DMS114 treated with DMSO at 0.1 percent for 48 hours (cell line): ENCODE results near the gene IGFBP6.

Experiments used
- DNase-seq: peaks from one replicate; lab custom pipeline; 2025; ENCODE audit not compliant: unreplicated experiment; lab: John Stamatoyannopoulos, UW

The IGFBP6 gene

DNA sequence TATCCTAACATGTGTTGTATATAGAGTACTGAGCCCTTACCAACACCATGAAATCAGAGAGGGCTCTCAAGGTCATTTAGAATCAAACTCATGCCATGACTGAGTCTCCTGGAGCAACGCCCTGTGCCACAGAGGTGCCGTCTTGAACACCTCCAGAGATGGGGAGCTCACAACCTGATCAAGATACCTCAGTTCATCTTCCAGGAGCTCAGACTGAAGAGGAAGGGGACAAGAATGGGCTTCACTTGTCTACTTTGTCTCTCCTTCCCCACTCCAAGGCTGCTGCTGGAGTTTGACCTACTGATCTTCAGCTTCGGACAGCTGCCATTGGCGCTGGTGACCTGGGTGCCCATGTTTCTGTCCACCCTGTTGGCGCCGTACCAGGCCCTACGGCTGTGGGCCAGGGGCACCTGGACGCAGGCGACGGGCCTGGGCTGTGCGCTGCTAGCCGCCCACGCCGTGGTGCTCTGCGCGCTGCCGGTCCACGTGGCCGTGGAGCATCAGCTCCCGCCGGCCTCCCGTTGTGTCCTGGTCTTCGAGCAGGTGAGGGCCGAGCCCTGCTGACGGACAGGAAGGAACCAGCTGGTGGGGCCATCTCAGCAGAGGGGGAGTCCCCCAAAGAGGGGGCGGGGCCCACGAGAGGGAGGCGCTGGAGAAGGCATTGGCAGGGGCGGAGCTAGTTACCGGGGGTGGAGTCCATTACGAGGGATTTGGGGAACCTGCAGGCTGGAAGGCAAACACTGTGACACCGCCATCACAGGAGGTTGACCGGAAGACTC, 17.8 kb downstream of the IGFBP6 start:
- DNase-seq: no peak

DNA sequence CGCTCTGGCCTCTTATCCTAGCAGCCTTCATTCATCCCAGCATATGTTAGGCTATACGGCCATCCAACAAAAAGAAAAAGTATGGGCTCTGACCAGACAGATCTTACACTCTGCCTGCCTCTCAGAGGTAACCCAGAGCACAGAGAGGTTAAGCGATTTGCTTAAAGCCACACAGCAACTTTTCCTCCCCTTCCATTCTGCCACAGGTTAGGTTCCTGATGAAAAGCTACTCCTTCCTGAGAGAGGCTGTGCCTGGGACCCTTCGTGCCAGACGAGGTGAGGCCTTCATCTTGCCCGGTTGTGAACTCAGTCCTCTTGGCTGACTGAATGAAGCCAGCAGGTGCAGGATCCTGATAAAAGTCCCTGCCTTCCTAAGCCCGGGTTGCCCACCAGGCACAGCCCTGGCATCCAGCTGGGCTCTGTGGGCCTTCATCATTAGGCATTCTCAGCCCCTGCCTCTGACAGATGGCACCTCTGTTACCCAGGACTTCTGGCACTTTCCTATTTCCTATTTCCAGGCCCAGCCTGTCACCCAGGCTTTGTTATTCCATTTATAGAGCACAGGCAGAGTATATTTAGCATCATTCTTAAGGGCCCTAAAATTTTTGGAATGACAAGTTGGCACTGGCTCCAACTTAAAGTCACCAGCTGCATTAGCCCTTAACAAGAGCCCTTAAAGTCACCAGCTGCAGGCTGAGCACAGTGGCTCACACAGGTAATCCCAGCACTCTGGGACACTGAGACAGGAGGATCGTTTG, 18.6 kb downstream of the IGFBP6 start:
- DNase-seq: no peak

DNA sequence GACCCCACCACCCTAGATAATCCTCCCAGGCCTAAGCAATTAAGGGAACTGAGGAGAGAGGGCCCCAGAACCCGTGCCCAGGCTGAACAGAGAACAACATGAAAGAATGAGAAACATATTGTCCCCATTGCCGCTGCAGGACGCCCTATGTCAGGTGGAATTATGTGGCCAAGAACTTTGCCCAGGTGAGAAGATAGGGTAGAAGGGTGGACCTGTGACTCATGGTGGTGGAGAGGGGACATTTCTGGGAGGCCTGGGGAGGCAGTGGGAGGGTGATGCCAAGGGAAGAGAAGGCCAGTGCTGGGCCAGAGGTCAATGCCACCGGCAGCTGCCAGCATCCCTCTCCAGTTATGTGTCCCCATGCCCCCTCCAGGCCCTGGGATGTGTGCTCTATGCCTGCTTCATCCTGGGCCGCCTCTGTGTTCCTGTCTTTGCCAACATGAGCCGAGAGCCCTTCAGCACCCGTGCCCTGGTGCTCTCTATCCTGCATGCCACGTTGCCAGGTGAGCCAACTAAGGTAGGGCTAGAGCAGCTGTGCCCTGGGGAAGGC, 21.4 kb downstream of the IGFBP6 start:
- no peak for DNase-seq

DNA sequence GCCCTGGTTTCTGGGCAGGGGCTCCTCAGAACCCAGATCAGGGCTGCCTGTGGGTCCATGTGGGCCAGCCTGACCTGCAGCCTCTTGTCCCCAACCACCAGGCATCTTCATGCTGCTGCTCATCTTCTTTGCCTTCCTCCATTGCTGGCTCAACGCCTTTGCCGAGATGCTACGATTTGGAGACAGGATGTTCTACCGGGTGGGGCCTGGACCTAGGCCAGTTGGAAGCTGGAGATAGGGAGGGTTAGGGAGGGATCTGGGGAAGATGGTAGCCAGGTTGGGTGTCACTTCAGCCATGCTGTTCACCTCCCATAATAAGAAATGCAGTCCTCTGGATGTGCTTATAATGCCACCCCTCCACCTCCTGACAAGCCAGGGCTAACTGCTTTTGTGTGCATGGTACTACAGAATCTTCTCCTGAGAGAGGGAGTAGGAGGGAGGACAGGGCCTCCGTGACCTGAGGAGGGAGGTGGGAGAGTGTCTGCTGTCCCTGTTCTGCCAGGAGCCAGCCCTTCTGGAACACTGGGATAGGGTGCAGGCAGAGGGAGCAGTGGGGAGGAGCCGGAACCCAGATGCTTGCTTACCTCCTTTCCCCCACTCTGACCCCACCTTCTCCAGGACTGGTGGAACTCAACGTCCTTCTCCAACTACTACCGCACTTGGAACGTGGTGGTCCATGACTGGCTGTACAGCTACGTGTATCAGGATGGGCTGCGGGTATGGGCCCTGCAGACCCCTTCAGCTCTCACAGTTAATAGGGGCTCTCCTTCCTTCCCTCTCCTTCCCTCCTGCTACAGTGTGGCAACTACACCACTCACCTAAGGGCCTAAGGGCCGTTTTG, 23.4 kb downstream of the IGFBP6 start:
- DNase-seq: no peak

GRCh38 chr12:53122961-53123468, 25.5 kb downstream of the IGFBP6 start:
- no peak for DNase-seq

GRCh38 chr12:53123578-53124351, 26.3 kb downstream of the IGFBP6 start:
- no peak for DNase-seq

GRCh38 chr12:53124352-53124723, 26.9 kb downstream of the IGFBP6 start:
- no peak for DNase-seq

DNA sequence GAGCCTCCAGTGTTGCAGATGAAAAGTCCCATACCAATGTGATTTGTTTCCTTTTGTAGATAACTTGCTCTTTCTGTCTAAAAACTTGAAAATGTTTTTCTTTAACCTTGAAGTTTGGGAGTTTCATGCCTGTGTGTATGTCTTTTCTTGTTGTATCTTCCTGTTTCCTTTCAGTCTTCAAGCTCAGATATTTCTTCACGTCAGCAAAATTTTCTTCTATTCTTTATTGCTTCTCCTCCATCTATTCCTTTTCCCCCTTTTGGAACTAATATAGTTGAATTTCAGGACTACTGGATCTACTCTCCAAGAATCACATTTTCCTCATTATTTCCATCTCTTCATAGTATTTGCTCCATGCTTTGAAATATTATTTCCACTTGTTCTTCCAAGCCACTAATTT, 29.7 kb downstream of the IGFBP6 start:
- DNase-seq: no peak

DNA sequence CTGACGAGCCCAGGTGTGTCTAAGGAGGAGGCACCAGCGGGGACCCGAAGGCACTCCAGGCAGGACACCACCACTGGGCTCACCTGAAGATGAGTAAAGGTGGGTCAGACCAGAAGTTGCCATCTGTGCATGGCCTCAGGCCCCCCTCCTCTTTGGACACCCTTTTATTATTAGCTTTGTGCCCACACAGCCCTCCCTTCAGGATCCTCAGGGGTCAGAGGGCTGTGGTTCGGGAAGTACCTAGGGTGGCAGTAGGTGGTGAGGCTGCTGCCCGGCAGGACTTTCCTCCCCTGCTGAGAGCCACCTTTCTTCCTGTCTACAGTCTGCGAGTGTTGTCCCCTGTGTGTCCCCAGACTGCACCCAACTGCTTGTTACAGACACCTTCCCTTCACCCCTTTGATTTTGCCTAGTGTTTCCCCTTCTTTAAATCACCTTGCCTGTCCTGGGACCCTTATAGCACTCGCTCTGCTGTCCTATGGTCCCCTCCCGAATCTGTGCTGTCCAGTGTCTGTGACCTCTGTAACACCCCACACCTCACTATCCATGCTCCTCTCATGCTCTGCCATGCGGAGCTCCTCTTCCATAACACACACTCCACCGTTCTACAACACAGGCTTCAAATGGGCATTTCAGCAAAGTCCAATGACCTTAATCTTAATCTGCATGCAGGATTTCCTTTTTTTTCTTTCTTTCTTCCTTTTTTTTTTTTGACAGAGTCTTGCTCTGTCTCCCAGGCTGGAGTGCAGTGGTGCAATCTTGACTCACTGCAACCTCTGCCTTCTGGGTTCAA, 31.5 kb downstream of the IGFBP6 start:
- DNase-seq: no peak

GRCh38 chr12:53131844-53132243, 34.4 kb downstream of the IGFBP6 start:
- DNase-seq: no peak

DNA sequence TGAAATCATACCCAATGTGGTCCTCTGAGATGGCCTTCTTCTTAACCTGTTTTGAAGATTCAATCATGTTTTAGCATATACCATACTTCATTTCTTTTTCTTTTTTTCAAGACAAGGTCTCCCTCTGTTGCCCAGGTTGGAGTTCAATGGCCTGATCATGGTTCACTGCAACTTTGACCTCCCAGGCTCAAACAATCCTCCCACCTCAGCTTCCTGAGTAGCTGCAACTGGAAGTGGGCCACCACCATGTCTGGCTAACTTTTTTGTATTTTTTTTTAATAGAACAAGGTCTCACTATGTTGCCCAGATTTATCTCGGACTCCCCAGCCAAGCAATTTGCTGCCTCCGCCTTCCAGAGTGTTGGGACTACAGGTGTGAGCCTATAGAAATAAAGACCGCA, 36.3 kb downstream of the IGFBP6 start:
- DNase-seq: no peak

DNA sequence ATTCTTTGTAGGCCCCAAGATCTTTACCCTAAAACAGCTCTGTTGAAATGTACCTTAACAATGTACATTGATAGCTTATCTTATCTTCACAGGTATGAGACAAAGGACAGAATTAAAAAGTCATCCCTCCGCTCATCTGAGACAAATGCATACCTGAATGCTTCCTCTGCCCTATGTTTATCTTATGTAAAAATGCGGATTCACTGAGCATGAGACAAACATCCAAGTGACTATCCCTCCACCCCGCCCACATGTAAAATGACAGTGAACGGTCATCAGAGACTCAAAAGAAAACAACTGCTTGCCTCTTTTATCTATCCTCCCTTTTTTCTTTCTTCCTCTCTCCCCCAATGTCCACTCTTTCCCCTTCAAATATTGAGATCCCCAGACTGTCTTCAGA, 45.9 kb downstream of the IGFBP6 start:
- DNase-seq: no peak

DNA sequence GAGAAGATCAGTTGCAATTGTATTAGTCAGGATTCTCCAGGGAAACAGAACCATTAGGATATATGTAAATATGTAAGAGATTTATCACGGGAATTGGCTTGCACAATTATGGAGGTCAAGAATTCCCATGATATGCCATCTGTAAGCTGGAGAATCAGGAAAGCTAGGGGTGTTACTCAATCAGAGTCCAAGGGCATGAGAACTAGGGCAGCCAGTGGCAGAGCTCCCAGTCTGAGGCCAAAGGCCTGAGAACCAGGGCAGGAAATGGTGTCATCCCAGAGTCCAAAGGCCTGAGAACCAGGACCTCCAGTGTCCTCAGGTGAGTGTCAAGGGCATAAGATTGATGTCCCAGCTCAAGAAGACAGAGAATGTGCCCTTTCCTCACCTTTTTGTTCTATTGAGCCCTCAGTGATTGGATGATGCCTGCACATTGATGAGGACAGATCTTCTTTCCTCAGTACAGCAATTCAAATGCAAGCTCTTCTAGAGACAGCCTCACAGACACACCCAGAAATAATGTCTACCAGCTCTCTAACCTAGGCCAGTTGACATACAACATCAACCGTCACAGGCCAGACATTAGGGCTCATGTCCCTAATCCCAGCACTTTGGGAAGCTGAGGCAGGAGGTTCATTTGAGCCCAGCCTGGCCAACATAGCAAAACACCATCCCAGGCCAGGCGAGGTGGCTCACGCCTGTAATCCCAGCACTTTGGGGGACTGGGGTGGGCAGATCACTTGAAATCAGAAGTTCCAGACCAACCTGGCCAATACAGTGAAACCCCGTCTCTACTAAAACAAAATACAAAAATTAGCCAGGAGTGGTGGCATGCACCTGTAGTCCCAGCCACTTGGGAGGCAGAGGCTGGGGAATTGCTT, 48.2 kb downstream of the IGFBP6 start:
- DNase-seq: no peak

- no peak for DNase-seq
These were observed 49.7 kb downstream of the IGFBP6 start for GRCh38 chr12:53147181-53147580.

DNA sequence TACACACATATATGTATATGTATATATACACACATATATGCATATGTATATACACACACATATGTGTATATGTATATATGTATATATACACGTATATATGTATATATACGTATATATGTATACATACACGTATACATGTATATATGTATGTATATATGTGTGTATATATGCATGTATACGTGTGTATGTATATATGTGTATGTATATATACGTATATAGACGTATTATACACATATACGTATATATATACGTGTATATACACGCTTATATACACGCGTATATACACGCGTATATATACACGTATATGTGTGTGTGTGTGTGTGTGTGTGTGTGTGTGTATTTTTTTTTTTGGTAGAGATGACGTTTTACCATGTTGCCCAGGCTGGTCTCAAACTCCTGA, 50.2 kb downstream of the IGFBP6 start:
- DNase-seq: no peak

DNA sequence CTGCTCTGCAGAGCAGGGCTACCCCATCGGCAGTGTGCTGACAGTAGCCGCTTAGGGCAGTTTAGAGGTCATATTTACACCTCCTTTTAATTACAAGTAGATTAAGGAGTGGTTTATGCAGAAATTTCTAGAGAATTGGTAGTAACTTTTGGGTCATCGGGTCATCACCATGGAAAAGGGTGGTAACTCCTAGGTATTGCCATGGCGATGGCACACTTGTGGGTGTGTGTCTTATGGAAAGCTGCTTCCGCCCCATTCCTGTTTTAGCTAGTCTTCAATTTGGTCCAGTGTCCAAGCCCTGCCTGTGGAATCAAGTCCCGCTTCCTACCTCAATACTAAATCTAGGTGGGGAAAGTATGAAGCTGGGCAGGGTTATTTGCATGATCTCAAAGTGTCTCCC, 53.6 kb downstream of the IGFBP6 start:
- no peak for DNase-seq
